Kidney epithelial cell (primary cell): ENCODE results near the gene KCNN4. TPM values are rescaled to one million over a fixed set of nuclear protein-coding genes. Genes with fewer than 3 reads are reported as not detected.

ENCODE experiments used
- DNase-seq: peaks from one replicate; pipeline ENCODE4 v3.0.0-alpha.2; 2010; ENCODE audit warnings: low read depth
- H3K27me3 ChIP-seq: 2 replicates; pipeline ENCODE4 v1.6.0; 2011; ENCODE audit warnings: low read length; ENCODE audit not compliant: control insufficient read depth, insufficient read depth
- H3K36me3 ChIP-seq: 2 replicates; pipeline ENCODE4 v1.5.1; 2011; ENCODE audit warnings: low read length; ENCODE audit not compliant: control insufficient read depth, insufficient read depth
- H3K4me3 ChIP-seq: 2 replicates; pipeline ENCODE4 v1.5.1; 2011; ENCODE audit warnings: low read depth, mild to moderate bottlenecking, control low read depth, low read length
- total RNA-seq: library from RNA; depleted of rRNA; stranded (reverse); fragments of >200 nt; gene quantifications from 2 replicates; pipeline ENCODE4 v1.2.3, GENCODE V29; 2015
- TF ChIP-seq, protein P1 (sequence below): IDR thresholded peaks from 2 replicates; pipeline ENCODE4 v1.5.1; 2011; ENCODE audit warnings: mild to moderate bottlenecking, moderate library complexity, low read length, control low read depth, inconsistent platforms; ENCODE audit not compliant: insufficient read depth, poor library complexity, severe bottlenecking

Gene KCNN4
- total RNA-seq, 1 donor from 2014 or later, result 10.8 TPM

DNA sequence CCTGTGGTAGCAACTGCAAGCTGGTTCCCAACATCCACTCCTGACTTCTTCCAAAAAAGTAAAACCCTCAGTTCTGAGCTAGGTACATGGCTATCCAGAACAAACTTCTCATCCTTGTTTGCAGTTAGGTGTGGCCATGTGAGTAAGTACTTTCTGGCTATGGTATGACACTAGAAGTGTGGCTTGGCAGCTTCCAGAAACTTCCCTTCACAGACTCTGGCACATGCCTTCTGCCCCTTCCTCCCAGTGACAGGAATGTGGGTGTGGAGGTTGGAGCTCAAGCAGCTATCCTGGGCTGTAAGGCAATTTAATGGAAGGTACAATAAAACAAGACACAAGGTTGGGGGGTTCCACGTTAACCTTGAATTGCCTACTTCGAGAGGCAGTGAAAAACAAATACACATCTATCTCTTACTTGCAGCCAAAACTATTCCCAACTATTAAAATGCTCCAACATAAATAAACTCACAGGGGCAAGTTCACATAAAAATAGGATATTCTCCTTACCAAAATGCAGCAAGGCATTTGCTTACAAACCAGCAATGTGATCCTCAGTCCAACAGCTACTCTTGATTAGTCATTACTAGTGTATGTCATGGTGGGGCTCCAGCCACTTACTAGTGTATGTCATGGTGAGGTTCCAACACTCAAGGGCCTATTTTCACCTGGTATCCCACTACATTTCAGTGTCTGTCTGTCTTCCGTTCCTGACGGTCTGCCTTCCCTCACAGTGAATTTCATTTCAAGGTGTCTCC lies 29.1 kb downstream of the KCNN4 start:
- Histone ChIP-seq H3K27me3 (no peaks in the 10 kb centered on the region), H3K36me3 (peaks cover 9% of the 10 kb centered on the region), H3K4me3 (no peak overlapping the region)
- DNase-seq, result no peak
- TF ChIP-seq, protein P1, sequence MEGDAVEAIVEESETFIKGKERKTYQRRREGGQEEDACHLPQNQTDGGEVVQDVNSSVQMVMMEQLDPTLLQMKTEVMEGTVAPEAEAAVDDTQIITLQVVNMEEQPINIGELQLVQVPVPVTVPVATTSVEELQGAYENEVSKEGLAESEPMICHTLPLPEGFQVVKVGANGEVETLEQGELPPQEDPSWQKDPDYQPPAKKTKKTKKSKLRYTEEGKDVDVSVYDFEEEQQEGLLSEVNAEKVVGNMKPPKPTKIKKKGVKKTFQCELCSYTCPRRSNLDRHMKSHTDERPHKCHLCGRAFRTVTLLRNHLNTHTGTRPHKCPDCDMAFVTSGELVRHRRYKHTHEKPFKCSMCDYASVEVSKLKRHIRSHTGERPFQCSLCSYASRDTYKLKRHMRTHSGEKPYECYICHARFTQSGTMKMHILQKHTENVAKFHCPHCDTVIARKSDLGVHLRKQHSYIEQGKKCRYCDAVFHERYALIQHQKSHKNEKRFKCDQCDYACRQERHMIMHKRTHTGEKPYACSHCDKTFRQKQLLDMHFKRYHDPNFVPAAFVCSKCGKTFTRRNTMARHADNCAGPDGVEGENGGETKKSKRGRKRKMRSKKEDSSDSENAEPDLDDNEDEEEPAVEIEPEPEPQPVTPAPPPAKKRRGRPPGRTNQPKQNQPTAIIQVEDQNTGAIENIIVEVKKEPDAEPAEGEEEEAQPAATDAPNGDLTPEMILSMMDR, result no peak

- Histone ChIP-seq H3K4me3 (no peak overlapping the region), H3K36me3 (peaks cover 12% of the 10 kb centered on the region), H3K27me3 (no peaks in the 10 kb centered on the region)
- TF ChIP-seq, protein P1, result no peak
- DNase-seq, result no peak
Observed at GRCh38 chr19:43749898-43750297, 30.9 kb downstream of the KCNN4 start.

DNA sequence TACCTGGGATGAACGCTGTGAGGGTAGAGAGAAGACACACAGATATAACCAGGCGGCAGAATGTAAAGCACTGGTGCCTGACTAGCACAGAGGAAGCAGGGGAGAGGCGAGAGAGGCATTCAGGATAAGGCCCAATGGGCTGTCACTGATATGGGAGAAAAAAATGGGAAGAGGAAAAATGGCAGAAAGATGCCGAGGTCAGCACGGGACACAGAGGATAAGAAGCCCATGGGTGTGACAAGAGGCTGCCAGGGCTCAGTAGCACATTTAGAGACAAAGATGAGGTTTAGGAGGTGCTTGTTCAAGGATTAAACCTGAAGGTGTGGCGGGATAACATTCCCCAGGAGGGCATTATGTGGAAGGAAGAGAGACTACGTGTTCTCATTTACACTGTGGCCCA lies 31.6 kb downstream of the KCNN4 start:
- peaks cover 13% of the 10 kb centered on the region for H3K36me3 ChIP-seq
- no peak overlapping the region for H3K4me3 ChIP-seq
- no peak for DNase-seq
- H3K27me3 ChIP-seq, result no peaks in the 10 kb centered on the region
- TF ChIP-seq, protein P1, result no peak

- DNase-seq, result no peak
- TF ChIP-seq, protein P1, result no peak
- Histone ChIP-seq H3K27me3 (no peaks in the 10 kb centered on the region), H3K4me3 (no peak overlapping the region), H3K36me3 (peaks cover 13% of the 10 kb centered on the region)
Observed at GRCh38 chr19:43748685-43749084, 32.1 kb downstream of the KCNN4 start.

- no peak overlapping the region for H3K4me3 ChIP-seq
- DNase-seq, result no peak
- H3K27me3 ChIP-seq, result no peaks in the 10 kb centered on the region
- TF ChIP-seq, protein P1, result no peak
- H3K36me3 ChIP-seq, result peaks cover 13% of the 10 kb centered on the region
Observed at GRCh38 chr19:43748205-43748594, 32.6 kb downstream of the KCNN4 start.
